Skeletal muscle tissue (tissue), 4 donors: ENCODE data around the gene NRIP2. TPM values are rescaled to one million over a fixed set of nuclear protein-coding genes. Genes with fewer than 3 reads are reported as not detected.

Experiments used
- H3K27ac ChIP-seq: one replicate; pipeline ENCODE4 v1.7.0; 2013; ENCODE audit warnings: mild to moderate bottlenecking, low read depth, low read length, inconsistent platforms
- H3K27me3 ChIP-seq, 3 donors: one replicate each; pipeline ENCODE4 v1.7.0; 2013; ENCODE audit warnings: low read length in 3 of 3; ENCODE audit not compliant: control insufficient read depth in 3 of 3, insufficient read depth in 3 of 3
- H3K36me3 ChIP-seq, 3 donors: one replicate each; pipeline ENCODE4 v1.7.0; 2013; ENCODE audit warnings: low read length in 3 of 3; ENCODE audit not compliant: control insufficient read depth in 3 of 3, insufficient read depth in 3 of 3
- H3K4me1 ChIP-seq, 3 donors: one replicate each; pipeline ENCODE4 v1.7.0; 2013; ENCODE audit warnings: low read length in 3 of 3, mild to moderate bottlenecking in 3 of 3; ENCODE audit not compliant: control insufficient read depth in 3 of 3, insufficient read depth in 3 of 3
- H3K4me3 ChIP-seq, 3 donors: one replicate each; pipeline ENCODE4 v1.7.0; 2013; ENCODE audit warnings: low read length in 3 of 3
- H3K9ac ChIP-seq, 3 donors: one replicate each; pipeline ENCODE4 v1.7.0; 2013; ENCODE audit warnings: low read length in 3 of 3, mild to moderate bottlenecking in 3 of 3, moderate library complexity in 2 of 3, low read depth in 1 of 3
- H3K9me3 ChIP-seq, 3 donors: one replicate each; pipeline ENCODE4 v1.7.0; 2013; ENCODE audit warnings: low read length in 3 of 3; ENCODE audit not compliant: control insufficient read depth in 3 of 3
- total RNA-seq: library from RNA; depleted of rRNA; stranded (reverse); fragments of >200 nt; gene quantifications from one replicate; pipeline ENCODE4 v1.2.3, GENCODE V29; 2014
- donor health status: Osteomylitis.

NRIP2 gene
- total RNA-seq, 1 donor from 2014 or later: 1.0 TPM

DNA sequence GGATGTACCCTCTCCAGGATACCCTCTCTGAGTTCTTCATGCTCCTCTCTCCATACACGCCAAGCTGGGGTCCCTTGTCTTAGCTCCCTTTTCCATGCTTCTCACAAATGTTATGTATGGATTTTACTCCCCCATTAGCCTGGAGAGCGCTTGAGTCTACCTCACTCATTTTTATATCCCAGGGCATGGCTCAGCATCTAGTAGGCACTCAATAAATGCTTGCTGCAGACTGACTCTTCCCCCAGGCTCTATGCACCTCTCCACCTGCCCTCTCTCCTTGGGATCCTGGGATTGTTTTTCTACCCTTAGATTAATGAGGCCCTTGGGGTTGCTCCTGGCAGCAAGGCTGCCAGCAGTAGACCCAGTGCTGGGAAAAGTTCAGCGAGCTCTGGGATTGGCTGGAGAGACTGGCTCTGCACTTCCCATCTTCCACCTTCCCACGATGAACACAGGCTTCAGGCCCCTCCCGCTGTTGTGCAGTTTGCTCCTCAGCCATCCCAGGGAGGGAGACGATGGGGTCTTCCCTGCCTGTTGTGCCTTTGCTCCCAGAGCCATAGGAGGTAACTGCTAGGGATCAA lies 2.2 kb downstream of the NRIP2 start:
- H3K27ac ChIP-seq: no peak overlapping the region
- H3K9ac ChIP-seq: no peak overlapping the region
- no peak overlapping the region for H3K4me3 ChIP-seq
- H3K4me1 ChIP-seq: peaks cover 13 to 15% (median 14%) of the 10 kb centered on the region in 3 donors
- peaks cover 0 to 11% (median 3%) of the 10 kb centered on the region in 3 donors for H3K27me3 ChIP-seq
- no peaks in the 10 kb centered on the region for H3K9me3 ChIP-seq
- peaks cover 14 to 29% (median 25%) of the 10 kb centered on the region in 3 donors for H3K36me3 ChIP-seq

GRCh38 chr12:2829275-2829674 lies 5.6 kb downstream of the NRIP2 start:
- H3K36me3 ChIP-seq: peaks cover 44 to 59% (median 56%) of the 10 kb centered on the region in 3 donors
- no peak overlapping the region for H3K4me3 ChIP-seq
- H3K9ac ChIP-seq: no peak overlapping the region
- H3K9me3 ChIP-seq: no peaks in the 10 kb centered on the region
- peaks cover 0 to 6% (median 0%) of the 10 kb centered on the region in 3 donors for H3K27me3 ChIP-seq
- peaks cover under 1 to 7% (median 3%) of the 10 kb centered on the region in 3 donors for H3K4me1 ChIP-seq
- H3K27ac ChIP-seq: no peak overlapping the region

- no peak overlapping the region for H3K9ac ChIP-seq
- no peaks in the 10 kb centered on the region for H3K9me3 ChIP-seq
- no peak overlapping the region for H3K4me3 ChIP-seq
- H3K36me3 ChIP-seq: peaks cover 68 to 78% (median 77%) of the 10 kb centered on the region in 3 donors
- no peaks in the 10 kb centered on the region for H3K4me1 ChIP-seq
- H3K27me3 ChIP-seq: no peaks in the 10 kb centered on the region
- H3K27ac ChIP-seq: no peak overlapping the region
Measured at GRCh38 chr12:2826721-2827515, 7.9 kb downstream of the NRIP2 start.

- Histone ChIP-seq H3K36me3 (peaks cover 76 to 79% (median 79%) of the 10 kb centered on the region in 3 donors), H3K4me3 (no peak overlapping the region), H3K9ac (no peak overlapping the region), H3K27me3 (no peaks in the 10 kb centered on the region), H3K27ac (no peak overlapping the region), H3K4me1 (no peaks in the 10 kb centered on the region), H3K9me3 (no peaks in the 10 kb centered on the region)
Measured at GRCh38 chr12:2826036-2826435, 8.8 kb downstream of the NRIP2 start.

DNA sequence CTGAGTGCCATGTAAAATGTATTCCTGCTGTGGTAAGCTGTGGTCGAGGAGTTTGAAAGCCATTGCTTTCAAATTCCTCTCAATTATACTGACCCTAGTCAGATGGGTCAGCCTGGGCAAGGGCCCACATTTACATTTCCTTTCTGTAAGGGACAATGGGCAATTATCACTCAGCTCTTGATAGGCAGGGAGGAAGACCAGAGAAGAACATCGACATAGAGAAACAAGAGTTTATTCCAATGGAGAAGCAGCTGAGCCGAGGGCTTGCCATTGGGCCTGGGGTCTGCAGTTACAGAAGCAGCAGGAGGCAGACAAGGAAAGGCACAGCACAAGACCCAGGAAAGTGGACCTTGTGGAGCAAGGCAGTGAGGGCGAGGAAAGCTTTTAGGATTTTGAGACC lies 9.7 kb downstream of the NRIP2 start:
- Histone ChIP-seq H3K27me3 (no peaks in the 10 kb centered on the region), H3K9ac (no peak overlapping the region), H3K9me3 (no peaks in the 10 kb centered on the region), H3K36me3 (peaks cover 79 to 83% (median 79%) of the 10 kb centered on the region in 3 donors), H3K27ac (no peak overlapping the region), H3K4me1 (no peaks in the 10 kb centered on the region), H3K4me3 (no peak overlapping the region)

DNA sequence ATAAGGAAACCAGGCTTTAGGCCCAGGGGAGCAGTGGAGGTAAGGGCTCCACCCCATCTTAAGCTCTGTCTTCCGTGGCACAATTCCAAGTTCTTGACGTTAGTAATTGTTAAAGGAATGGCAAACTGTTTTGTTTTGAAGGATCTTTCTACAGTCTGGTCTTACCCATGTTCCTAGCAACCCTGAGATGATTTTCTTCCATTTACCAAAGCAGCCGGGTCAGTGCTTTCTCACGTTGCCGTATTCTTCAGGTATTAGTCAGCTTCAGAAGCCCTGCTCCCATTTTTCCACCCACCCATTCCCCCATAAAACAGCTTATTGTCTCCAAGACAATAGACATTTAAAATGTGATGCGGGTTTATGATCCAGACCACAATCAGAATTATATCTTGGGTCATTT lies 10.3 kb downstream of the NRIP2 start:
- Histone ChIP-seq H3K27me3 (no peaks in the 10 kb centered on the region), H3K9me3 (no peaks in the 10 kb centered on the region), H3K4me1 (no peaks in the 10 kb centered on the region), H3K27ac (no peak overlapping the region), H3K4me3 (no peak overlapping the region), H3K9ac (no peak overlapping the region), H3K36me3 (peaks cover 85 to 86% (median 85%) of the 10 kb centered on the region in 3 donors)

GRCh38 chr12:2823483-2823882 lies 11.4 kb downstream of the NRIP2 start:
- Histone ChIP-seq H3K27me3 (no peaks in the 10 kb centered on the region), H3K9ac (no peak overlapping the region), H3K27ac (no peak overlapping the region), H3K4me1 (no peaks in the 10 kb centered on the region), H3K36me3 (peaks cover 81 to 90% (median 85%) of the 10 kb centered on the region in 3 donors), H3K9me3 (no peaks in the 10 kb centered on the region), H3K4me3 (no peak overlapping the region)

DNA sequence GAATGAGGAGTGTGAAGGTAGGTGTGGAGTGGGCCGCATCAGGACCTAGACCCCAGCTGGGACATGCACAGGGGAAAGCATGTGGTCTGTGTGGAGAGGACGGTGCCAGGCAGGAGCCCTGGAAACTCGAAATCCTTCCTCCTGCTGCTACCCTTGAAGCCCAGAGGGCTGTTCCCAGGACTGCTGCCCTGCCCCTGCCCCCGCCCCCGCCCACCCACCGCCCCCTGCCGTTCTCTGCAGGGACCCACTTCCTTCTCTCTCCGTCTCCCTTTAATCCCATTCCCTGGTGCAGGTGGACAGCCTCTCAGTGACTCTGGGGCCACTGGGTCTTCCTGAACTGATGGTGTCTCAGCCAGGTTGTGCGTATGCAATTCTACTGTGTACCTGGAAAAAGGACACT lies 14.4 kb downstream of the NRIP2 start:
- Histone ChIP-seq H3K4me1 (no peaks in the 10 kb centered on the region), H3K27ac (no peak overlapping the region), H3K4me3 (no peak overlapping the region), H3K9me3 (no peaks in the 10 kb centered on the region), H3K9ac (no peak overlapping the region), H3K27me3 (no peaks in the 10 kb centered on the region), H3K36me3 (peaks cover 73 to 75% (median 74%) of the 10 kb centered on the region in 3 donors)

DNA sequence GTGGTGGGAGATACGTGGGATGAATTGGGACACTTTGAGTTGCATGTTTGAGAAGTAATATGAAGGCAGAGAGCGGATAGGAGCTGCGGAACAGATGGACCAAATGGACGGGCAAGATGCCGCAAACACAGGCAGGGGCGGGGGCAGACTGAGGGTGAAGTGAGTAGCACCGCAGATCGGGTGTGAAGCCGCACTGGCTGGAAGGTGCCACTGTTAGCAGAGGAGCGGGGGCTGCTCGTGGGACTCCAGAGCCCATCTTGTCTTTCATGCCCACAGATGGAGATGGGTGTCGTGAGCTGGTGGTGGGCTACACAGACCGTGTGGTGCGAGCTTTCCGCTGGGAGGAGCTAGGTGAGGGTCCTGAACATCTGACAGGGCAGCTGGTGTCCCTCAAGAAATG lies 15.0 kb downstream of the NRIP2 start:
- H3K9ac ChIP-seq: no peak overlapping the region
- no peak overlapping the region for H3K27ac ChIP-seq
- peaks cover 67 to 71% (median 67%) of the 10 kb centered on the region in 3 donors for H3K36me3 ChIP-seq
- H3K4me1 ChIP-seq: no peaks in the 10 kb centered on the region
- H3K4me3 ChIP-seq: no peak overlapping the region
- no peaks in the 10 kb centered on the region for H3K9me3 ChIP-seq
- no peaks in the 10 kb centered on the region for H3K27me3 ChIP-seq
